ENCODE measurements around the gene MASTL. TPM values are rescaled to one million over a fixed set of nuclear protein-coding genes. Genes with fewer than 3 reads are reported as not detected.

MASTL gene
- total and polyA plus RNA-seq, 2 experiments from 2014 or later: 28.2 to 43.1 TPM

DNA sequence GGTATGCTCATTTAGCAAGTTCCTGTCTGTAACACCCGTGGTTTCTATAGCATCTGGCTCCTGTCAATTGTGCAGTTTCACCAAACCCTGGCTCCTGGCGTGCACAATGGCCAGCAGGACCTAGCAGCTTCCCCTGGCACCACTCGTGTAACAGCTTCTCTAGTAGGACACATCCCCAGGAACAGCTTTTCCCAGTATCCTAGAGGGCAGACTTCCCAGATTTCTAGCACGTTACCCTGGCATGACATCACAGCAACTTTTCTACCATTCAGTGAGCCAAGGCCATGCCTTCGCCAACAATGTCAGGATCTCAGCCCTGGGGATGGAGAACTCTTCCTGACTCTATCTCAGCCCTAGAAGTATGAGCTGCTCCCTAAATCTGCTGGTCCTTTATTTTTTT is 7.5 kb upstream of the MASTL start:
- H3K4me3 ChIP-seq: no peak overlapping the region
- DNase-seq (ENCODE audit: low spot score) (no peak), ATAC-seq (no peak)
- peaks cover 2% of the 10 kb centered on the region for H3K27me3 Mint-ChIP-seq (ENCODE audit: insufficient read depth, low read depth, poor library complexity)
- H2AFZ ChIP-seq: no peak overlapping the region
- H3K27ac ChIP-seq (ENCODE audit: low read depth): no peak overlapping the region
- peaks cover 37% of the 10 kb centered on the region for H3K36me3 ChIP-seq (ENCODE audit: insufficient read depth)
- peaks cover 3% of the 10 kb centered on the region for H3K4me1 ChIP-seq (ENCODE audit: insufficient read depth)
- no peaks in the 10 kb centered on the region for H3K9me2 ChIP-seq (ENCODE audit: insufficient read depth)
- no peaks in the 10 kb centered on the region for H3K27me3 ChIP-seq (ENCODE audit: insufficient read depth)
- H3K79me2 ChIP-seq (replicated peaks; ENCODE audit: insufficient read depth): peaks cover 96% of the 10 kb centered on the region
- TF ChIP-seq ZNF331 (CRISPR knock-in tag; IDR thresholded peaks at IDR 0.05; ENCODE audit: low read depth): no peak
- TF ChIP-seq, protein P1, sequence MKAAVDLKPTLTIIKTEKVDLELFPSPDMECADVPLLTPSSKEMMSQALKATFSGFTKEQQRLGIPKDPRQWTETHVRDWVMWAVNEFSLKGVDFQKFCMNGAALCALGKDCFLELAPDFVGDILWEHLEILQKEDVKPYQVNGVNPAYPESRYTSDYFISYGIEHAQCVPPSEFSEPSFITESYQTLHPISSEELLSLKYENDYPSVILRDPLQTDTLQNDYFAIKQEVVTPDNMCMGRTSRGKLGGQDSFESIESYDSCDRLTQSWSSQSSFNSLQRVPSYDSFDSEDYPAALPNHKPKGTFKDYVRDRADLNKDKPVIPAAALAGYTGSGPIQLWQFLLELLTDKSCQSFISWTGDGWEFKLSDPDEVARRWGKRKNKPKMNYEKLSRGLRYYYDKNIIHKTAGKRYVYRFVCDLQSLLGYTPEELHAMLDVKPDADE (IDR thresholded peaks at IDR 0.05): no peak
- TF ChIP-seq EZH2 (IDR thresholded peaks at IDR 0.05; ENCODE audit: low read depth, unreplicated experiment): no peak
- TF ChIP-seq CTCF (conservative IDR thresholded peaks at IDR 0.05; ENCODE audit: low read depth in 2 of 2): no peak
- H3K9me3 Mint-ChIP-seq: no peaks in the 10 kb centered on the region
- peaks cover 41% of the 10 kb centered on the region for H4K20me1 ChIP-seq (replicated peaks; ENCODE audit: insufficient read depth)
- no peak overlapping the region for H3K4me3 Mint-ChIP-seq
- peaks cover 18% of the 10 kb centered on the region for H3K4me1 Mint-ChIP-seq
- H3K4me2 ChIP-seq: no peak overlapping the region
- peaks cover 74% of the 10 kb centered on the region for H3K36me3 Mint-ChIP-seq (ENCODE audit: low read depth)
- no peak overlapping the region for H3K27ac Mint-ChIP-seq
- no peaks in the 10 kb centered on the region for H3F3A ChIP-seq (replicated peaks; ENCODE audit: low read depth)

- H3K79me2 ChIP-seq (replicated peaks; ENCODE audit: insufficient read depth): peaks cover 86% of the 10 kb centered on the region
- H4K20me1 ChIP-seq (replicated peaks; ENCODE audit: insufficient read depth): peaks cover 43% of the 10 kb centered on the region
- no peak for ATAC-seq
- TF ChIP-seq ZNF462 (CRISPR knock-in tag; IDR thresholded peaks at IDR 0.05) (no peak), EZH2phosphoT487 (IDR thresholded peaks at IDR 0.05; ENCODE audit: unreplicated experiment) (no peak), CREB1 (CRISPR knock-in tag; IDR thresholded peaks at IDR 0.05; ENCODE audit: low read depth) (no peak), NANOG (IDR thresholded peaks at IDR 0.05; ENCODE audit: borderline replicate concordance) (no peak), REST (IDR thresholded peaks at IDR 0.05; ENCODE audit: unreplicated experiment) (no peak), EZH2 (IDR thresholded peaks at IDR 0.05; ENCODE audit: low read depth, unreplicated experiment) (no peak)
Observed at GRCh38 chr10:27150261-27150660, 4.9 kb upstream of the MASTL start.

More at GRCh38 chr10:27150261-27150660, 4.9 kb upstream of the MASTL start:
- DNase-seq (ENCODE audit: low spot score): peak; percentile 19
- Histone ChIP-seq H3K4me3 (no peak overlapping the region), H3K27me3 (ENCODE audit: insufficient read depth) (no peaks in the 10 kb centered on the region), H3K4me2 (no peak overlapping the region), H3K27ac (ENCODE audit: low read depth) (no peak overlapping the region), H3F3A (replicated peaks; ENCODE audit: low read depth) (peaks cover 5% of the 10 kb centered on the region; the same call in 1 of the 2 replicates), H3K9me2 (ENCODE audit: insufficient read depth) (no peaks in the 10 kb centered on the region), H3K36me3 (ENCODE audit: insufficient read depth) (peaks cover 25% of the 10 kb centered on the region), H2AFZ (no peak overlapping the region), H3K4me1 (ENCODE audit: insufficient read depth) (peaks cover 8% of the 10 kb centered on the region)
- Mint-ChIP-seq H3K27me3 (ENCODE audit: insufficient read depth, low read depth, poor library complexity) (peaks cover 6% of the 10 kb centered on the region), H3K9me3 (no peaks in the 10 kb centered on the region), H3K4me3 (peak overlapping the region; percentile 18; the same call in 1 of the 3 replicates), H3K4me1 (peaks cover 21% of the 10 kb centered on the region), H3K36me3 (ENCODE audit: low read depth) (peaks cover 64% of the 10 kb centered on the region), H3K27ac (no peak overlapping the region)

Data from GM23338 (cell line).